Heart left ventricle (tissue), 16 donors: Measurements from ENCODE around the gene MRTO4. TPM values are rescaled to one million over a fixed set of nuclear protein-coding genes. Genes with fewer than 3 reads are reported as not detected.
"Not testable (repeated sequence)": the region's sequence is repeated elsewhere in the genome, so short reads cannot be mapped to it uniquely, and the experiment has no call there.

Source experiments
- ATAC-seq, 4 donors: fragments of 200-7000 bp; cut with Tn5 transposase; one replicate each; pipeline ENCODE4 v1.9.1; 2020 to 2022; ENCODE audit warnings: moderate library complexity in 4 of 4, mild to moderate bottlenecking in 3 of 4, moderate number of reproducible peaks in 1 of 4
- DNase-seq, 5 donors: peaks; one replicate each; pipeline ENCODE4 v3.0.0-alpha.2; 2020
- H3K27ac ChIP-seq, 12 donors: fragments of 200-600 bp; sonication (generic) in 4 of 12; one replicate each; pipeline versions ENCODE4 v1.5.0 to v1.8.0; 2016 to 2022; ENCODE audit warnings: mild to moderate bottlenecking in 2 of 12
- H3K27me3 ChIP-seq, 9 donors: fragments of 200-600 bp; sonication (generic) in 2 of 9; one replicate each; pipeline versions ENCODE4 v1.5.1 to v1.8.0; 2016 to 2022; ENCODE audit warnings: mild to moderate bottlenecking in 3 of 9
- H3K36me3 ChIP-seq, 9 donors: fragments of 200-600 bp; sonication (generic) in 2 of 9; one replicate each; pipeline versions ENCODE4 v1.5.0 to v1.8.0; 2018 to 2022; ENCODE audit warnings: mild to moderate bottlenecking in 2 of 9
- H3K4me1 ChIP-seq, 12 donors: fragments of 200-600 bp; sonication (generic) in 4 of 12; one replicate each; pipeline versions ENCODE4 v1.5.0 to v1.8.0; 2016 to 2022; ENCODE audit warnings: mild to moderate bottlenecking in 3 of 12
- H3K4me3 ChIP-seq, 12 donors: fragments of 200-600 bp; sonication (generic) in 4 of 12; one replicate each; pipeline versions ENCODE4 v1.5.0 to v1.8.0; 2017 to 2022; ENCODE audit warnings: mild to moderate bottlenecking in 9 of 12, moderate library complexity in 4 of 12
- H3K9me3 ChIP-seq, 12 donors: fragments of 200-600 bp; sonication (generic) in 4 of 12; one replicate each; pipeline versions ENCODE4 v1.5.0 to v1.8.0; 2016 to 2022; ENCODE audit warnings: mild to moderate bottlenecking in 1 of 12
- CTCF ChIP-seq, 12 donors: fragments of 200-600 bp; sonication (generic) in 4 of 12; IDR thresholded peaks; one replicate each; pipeline versions ENCODE4 v1.5.0 to v1.8.0; 2018 to 2022; ENCODE audit warnings: antibody characterized with exemption in 12 of 12, mild to moderate bottlenecking in 5 of 12
- POLR2A ChIP-seq, 2 donors: fragments of 450-650 bp; IDR thresholded peaks; one replicate each; pipeline ENCODE4 v1.6.1; 2017; ENCODE audit warnings: antibody characterized with exemption in 2 of 2, mild to moderate bottlenecking in 2 of 2, moderate library complexity in 2 of 2
- WGBS, 4 donors: extraction: QIAGEN DNeasy Blood & Tissue Kit in 2 of 4; methylation state at CpG; one replicate each; pipeline versions ENCODE4 v1.1.5 to v1.1.7; 2013 to 2018; 5-methylcytosine and 5-hydroxymethylcytosine counted together
- intact Hi-C, 10 donors: fragments of 100-400 bp; cut with DNase I; formaldehyde crosslinking; loops; one replicate each; pipeline versions ENCODE4 v1.11.1 to v1.14.2; 2022
- polyA plus RNA-seq, 2 donors: library from polyadenylated mRNA; stranded (reverse); fragments of 200-250 nt; gene quantifications; one replicate each; pipeline ENCODE4 v1.2.3, GENCODE V29; 2013
- total RNA-seq, 9 donors: library from RNA; depleted of rRNA in 2 of 9; stranded (reverse); fragments of >200 nt in 2 of 9; fragmentation: NEBNext Ultra II Directional in 3 of 9; extraction: Animal tissue kit (Norgen Biotek cat#: 25700) in 3 of 9; gene quantifications; one replicate each; pipeline versions ENCODE4 v1.1.0 to v1.2.4, GENCODE V29; 2016 to 2023
- donor health status: ischemic (EF 13 %, LVEDD 7.1; RV severe dilation, severe dysfunction).
- donor health status: healthy with polysubstance abuse.
- donor health status: DM: no; HTN: yes; CAD: no.
- donor health status: DM: no; HTN: no; CAD: no.
- donor health status: ischemic (EF 25% LVEDD 6.9; RV normal size, moderate dysfunction).
- donor health status: ischemic (EF 25% LVEDD 5.7; RV mildly dilated, moderate dysfunction).
- donor health status: healthy.
- donor health status: DM: yes; HTN: yes; CAD: no.
- donor health status: ischemic (EF 35%, LVEDD 5.7; RV mildly dilated, moderate dysfunction).
- donor health status: nonischemic (EF 11% LVEDD 7.7; RV severe dilation, severe dysfunction).
- donor health status: DM: yes; HTN: yes; CAD: no.
- donor health status: PGD.
- donor health status: ischemic (EF 29% LVEDD 5.4; RV normal size, mild dysfunction).
- donor health status: nonischemic (EF 23%, LVEDD 6.1; RV moderate dilation, normal function).

MRTO4 gene
- total and polyA plus RNA-seq, 11 donors, result 8.3 to 56.3 (median 14.9) TPM

GRCh38 chr1:19250629-19251304 lies 838 bp upstream of the MRTO4 start:
- WGBS, 4 donors, result 11 to 12% (median 11%) methylated on average over 14 of the region's 14 CpGs

GRCh38 chr1:19254416-19254815 lies 2.8 kb downstream of the MRTO4 start:
- Histone ChIP-seq H3K27me3 (no peaks in the 10 kb centered on the region), H3K36me3 (peaks cover 0 to 49% (median 37%) of the 10 kb centered on the region in 9 donors), H3K9me3 (no peaks in the 10 kb centered on the region), H3K4me3 (no peak overlapping the region), H3K4me1 (peaks cover 3 to 46% (median 26%) of the 10 kb centered on the region in 12 donors), H3K27ac (no peak overlapping the region)
- DNase-seq (no peak), ATAC-seq (no peak)
- TF ChIP-seq POLR2A (IDR thresholded peaks at IDR 0.05), result no peak
- TF ChIP-seq CTCF (IDR thresholded peaks at IDR 0.05), result no peak
- intact Hi-C loops, result loop anchor here in 7 of 10 donors (5.0 to 10.0 kb wide), 3 partner anchors 398 to 403 kb away; no protein-coding TSS in a partner anchor

More at GRCh38 chr1:19250629-19251304, 838 bp upstream of the MRTO4 start:
- peaks cover 0 to 16% (median 3%) of the 10 kb centered on the region in 9 donors for H3K36me3 ChIP-seq
- H3K27ac ChIP-seq, result peak overlapping the region in 10 of 12 donors; percentile 91 to 98 (median 96)
- H3K9me3 ChIP-seq, result no peaks in the 10 kb centered on the region
- intact Hi-C loops, result loop anchor here in 8 of 10 donors (1.0 to 10.0 kb wide), 4 partner anchors 40 to 407 kb away; partner anchors contain the start of gene UBR4 (in 1 of the 8)
- H3K4me1 ChIP-seq, result peaks cover 3 to 37% (median 25%) of the 10 kb centered on the region in 12 donors
- H3K4me3 ChIP-seq, result peak overlapping the region; percentile 63 to 95 (median 80)
- H3K27me3 ChIP-seq, result no peaks in the 10 kb centered on the region
- no peak for DNase-seq
- ATAC-seq, result no peak
- no peak for TF ChIP-seq POLR2A (IDR thresholded peaks at IDR 0.05)
- TF ChIP-seq CTCF (IDR thresholded peaks at IDR 0.05), result no peak

- H3K27me3 ChIP-seq, result no peaks in the 10 kb centered on the region
- H3K4me1 ChIP-seq, result peaks cover 3 to 38% (median 23%) of the 10 kb centered on the region in 12 donors
- no peak overlapping the region for H3K27ac ChIP-seq
- no peaks in the 10 kb centered on the region for H3K9me3 ChIP-seq
- no peak for ATAC-seq
- WGBS, 4 donors, result 82 to 96% (median 87%) methylated on average over 4 of the region's 4 CpGs
- intact Hi-C loops, result loop anchor here in 4 of 10 donors (10.0 kb wide), 1 partner anchor 400 kb away; no protein-coding TSS in a partner anchor
- TF ChIP-seq CTCF (IDR thresholded peaks at IDR 0.05), result no peak
- no peak for TF ChIP-seq POLR2A (IDR thresholded peaks at IDR 0.05)
- DNase-seq, result no peak
- peaks cover 0 to 52% (median 45%) of the 10 kb centered on the region in 9 donors for H3K36me3 ChIP-seq
- no peak overlapping the region for H3K4me3 ChIP-seq
Measured at GRCh38 chr1:19255288-19255687, 3.7 kb downstream of the MRTO4 start.

GRCh38 chr1:19256301-19256700 lies 4.7 kb downstream of the MRTO4 start:
- not testable (repeated sequence) for H3K27ac ChIP-seq
- WGBS, 4 donors, result 91 to 98% (median 95%) methylated on average over 5 of the region's 5 CpGs

More at GRCh38 chr1:19256301-19256700, 4.7 kb downstream of the MRTO4 start:
- H3K36me3 ChIP-seq, result peaks cover 0 to 57% (median 49%) of the 10 kb centered on the region in 9 donors
- DNase-seq, ATAC-seq, H3K4me3 ChIP-seq, H3K27me3 ChIP-seq, H3K9me3 ChIP-seq: not testable (repeated sequence)
- H3K4me1 ChIP-seq, result peaks cover 3 to 31% (median 16%) of the 10 kb centered on the region in 12 donors
- intact Hi-C loops, result loop anchor here in 4 of 10 donors (10.0 kb wide), 1 partner anchor 398 kb away; no protein-coding TSS in a partner anchor
